Retinal pigment epithelial cell (primary cell): ENCODE measurements around the gene DERL3.
A peak's percentile ranks its signal among the peaks of the same experiment; 100 is the strongest.

Experiments
- DNase-seq: peaks from one replicate; pipeline ENCODE4 v3.0.0-alpha.2; 2010; ENCODE audit warnings: low read depth
- H3K4me3 ChIP-seq: 2 replicates; pipeline ENCODE4 v1.5.1; 2011; ENCODE audit warnings: mild to moderate bottlenecking, low read length, control low read depth, moderate library complexity
- CTCF ChIP-seq: conservative IDR thresholded peaks from 2 replicates; pipeline ENCODE4 v1.5.1; 2011; ENCODE audit warnings: low read depth, low read length, control low read depth, inconsistent platforms

Gene DERL3

GRCh38 chr22:23856721-23857605 is 18.2 kb upstream of the DERL3 start:
- H3K4me3 ChIP-seq = peak overlapping the region; percentile 84
- peak; percentile 23 for TF ChIP-seq CTCF
- DNase-seq = no peak

DNA sequence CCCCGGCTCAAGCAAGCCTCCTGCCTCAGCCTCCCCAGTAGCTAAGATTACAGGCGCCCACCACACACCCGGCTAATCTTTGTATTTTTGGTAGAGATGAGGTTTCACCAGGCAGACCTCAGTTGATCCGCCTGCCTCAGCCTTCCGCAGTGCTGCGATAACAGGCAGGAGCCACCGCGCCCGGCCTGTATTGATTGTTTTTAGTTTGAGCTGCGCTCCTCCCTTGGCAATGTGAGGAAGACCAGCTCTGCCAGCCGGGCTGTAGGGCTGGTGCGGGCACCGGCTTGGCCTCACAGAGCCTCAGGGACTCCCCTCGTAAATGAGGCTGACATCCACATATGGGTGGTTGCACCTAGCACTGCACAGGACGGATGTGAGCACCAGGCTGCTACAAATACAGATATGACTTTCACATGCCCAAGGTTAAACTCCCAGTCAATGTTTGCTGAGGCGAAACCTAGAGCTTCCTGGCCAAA is 11.4 kb upstream of the DERL3 start:
- no peak overlapping the region for H3K4me3 ChIP-seq
- no peak for TF ChIP-seq CTCF
- no peak for DNase-seq

- H3K4me3 ChIP-seq = no peak overlapping the region
- peak; percentile 92 for TF ChIP-seq CTCF
- no peak for DNase-seq
These were observed 10.5 kb upstream of the DERL3 start for GRCh38 chr22:23849009-23850006.

GRCh38 chr22:23847991-23848864 is 9.4 kb upstream of the DERL3 start:
- DNase-seq = no peak
- no peak overlapping the region for H3K4me3 ChIP-seq
- no peak for TF ChIP-seq CTCF

GRCh38 chr22:23847310-23847920 is 8.6 kb upstream of the DERL3 start:
- H3K4me3 ChIP-seq = no peak overlapping the region
- no peak for TF ChIP-seq CTCF
- DNase-seq = no peak

GRCh38 chr22:23846081-23846469 is 7.3 kb upstream of the DERL3 start:
- DNase-seq = no peak
- H3K4me3 ChIP-seq = no peak overlapping the region
- no peak for TF ChIP-seq CTCF
